HepG2 (cell line): ENCODE results near the gene DDX46. TPM values are rescaled to one million over a fixed set of nuclear protein-coding genes. Genes with fewer than 3 reads are reported as not detected.

ENCODE experiments used
- CCAR2 ChIP-seq: fragments of 200-400 bp; formaldehyde crosslinking; optimal IDR thresholded peaks from 2 replicates; pipeline ENCODE3; 2018; ENCODE audit warnings: low read depth, mild to moderate bottlenecking, low read length, moderate library complexity
- ELF1 ChIP-seq: sonication (generic); formaldehyde crosslinking; IDR thresholded peaks from 2 replicates; pipeline ENCODE4 v1.4.0; 2020; ENCODE audit warnings: missing genetic modification reagents
- GPN1 ChIP-seq: sonication (generic); formaldehyde crosslinking; IDR thresholded peaks from 2 replicates; pipeline ENCODE4 v1.5.1; 2020; ENCODE audit warnings: missing genetic modification reagents, borderline replicate concordance
- GZF1 ChIP-seq: sonication (generic); formaldehyde crosslinking; IDR thresholded peaks from 2 replicates; pipeline ENCODE4 v1.5.1; 2020; ENCODE audit warnings: mild to moderate bottlenecking, missing genetic modification reagents
- HNRNPK ChIP-seq: fragments of 200-400 bp; formaldehyde crosslinking; IDR thresholded peaks from 2 replicates; pipeline ENCODE4 v1.6.1; 2018; ENCODE audit warnings: low read length, low read depth, moderate library complexity, mild to moderate bottlenecking; ENCODE audit not compliant: poor library complexity, severe bottlenecking
- HNRNPL ChIP-seq: fragments of 200-400 bp; formaldehyde crosslinking; IDR thresholded peaks from 2 replicates; pipeline ENCODE4 v1.6.1; 2017; ENCODE audit warnings: mild to moderate bottlenecking, low read depth, low read length
- NFYB ChIP-seq: sonication (generic); formaldehyde crosslinking; IDR thresholded peaks from 2 replicates; pipeline ENCODE4 v1.4.0; 2020; ENCODE audit warnings: missing genetic modification reagents
- NR2F6 ChIP-seq, 2 experiments: IDR thresholded peaks; 2 replicates each; pipeline ENCODE4 v1.6.1; 2016; ENCODE audit warnings: antibody characterized with exemption in 1 of 2, mild to moderate bottlenecking in 1 of 2
- PLRG1 ChIP-seq: fragments of 450-650 bp; conservative IDR thresholded peaks from 2 replicates; pipeline ENCODE4 v1.6.1; 2016
- SMYD3 ChIP-seq: sonication (generic); formaldehyde crosslinking; IDR thresholded peaks from 2 replicates; pipeline ENCODE4 v1.8.1; 2023; ENCODE audit warnings: mild to moderate bottlenecking, missing genetic modification reagents
- SRSF4 ChIP-seq: fragments of 200-400 bp; formaldehyde crosslinking; IDR thresholded peaks from one replicate; pipeline ENCODE4 v1.6.1; 2018; ENCODE audit warnings: mild to moderate bottlenecking, low read depth, low read length, moderate library complexity; ENCODE audit not compliant: poor library complexity, severe bottlenecking
- STAT5B ChIP-seq: sonication (generic); formaldehyde crosslinking; IDR thresholded peaks from 2 replicates; pipeline ENCODE4 v1.4.0; 2020; ENCODE audit warnings: missing genetic modification reagents
- ZNF552 ChIP-seq: sonication (generic); formaldehyde crosslinking; IDR thresholded peaks from 2 replicates; pipeline ENCODE4 v1.9.0; 2022; ENCODE audit warnings: missing genetic modification reagents, mild to moderate bottlenecking, borderline replicate concordance
- ZNF615 ChIP-seq: sonication (generic); formaldehyde crosslinking; IDR thresholded peaks from 2 replicates; pipeline ENCODE4 v1.5.0; 2020; ENCODE audit warnings: mild to moderate bottlenecking, missing genetic modification reagents, borderline replicate concordance
- ZNF891 ChIP-seq: sonication (generic); formaldehyde crosslinking; IDR thresholded peaks from 2 replicates; pipeline ENCODE4 v1.5.0; 2020; ENCODE audit warnings: mild to moderate bottlenecking, missing genetic modification reagents
- ZSCAN20 ChIP-seq: sonication (generic); formaldehyde crosslinking; IDR thresholded peaks from 2 replicates; pipeline ENCODE4 v1.4.0; 2020; ENCODE audit warnings: missing genetic modification reagents, mild to moderate bottlenecking, borderline replicate concordance
- polyA plus RNA-seq, 8 experiments: library from polyadenylated mRNA; depleted of rRNA in 3 of 8; stranded (reverse) in 7 of 8; unstranded in 1 of 8; fragments of >200 nt; fragmentation: Illumina TruSeq in 4 of 8; extraction: Trizol in 4 of 8; gene quantifications; 2 replicates each; pipeline versions ENCODE4 v1.2.1 to v1.2.3, GENCODE V29; 2011 to 2016; ENCODE audit warnings: low read depth in 4 of 8, missing spikeins in 1 of 8, mixed read lengths in 1 of 8; ENCODE audit not compliant: insufficient read depth in 1 of 8
- total RNA-seq, 5 experiments: library from RNA; depleted of rRNA; stranded (reverse); fragments of >200 nt; fragmentation: Illumina TruSeq; extraction: Trizol; gene quantifications; 2 replicates each; pipeline ENCODE4 v1.2.3, GENCODE V29; 2016; ENCODE audit warnings: low read depth in 1 of 5
- TF ChIP-seq, protein P1 (sequence below): sonication (generic); formaldehyde crosslinking; conservative IDR thresholded peaks from 2 replicates; pipeline ENCODE4 v1.4.0; 2020; ENCODE audit warnings: missing genetic modification reagents
- TF ChIP-seq, protein P2 (sequence below): sonication (generic); formaldehyde crosslinking; IDR thresholded peaks from 2 replicates; pipeline ENCODE4 v1.9.0; 2021; ENCODE audit warnings: mild to moderate bottlenecking, missing genetic modification reagents
- TF ChIP-seq, protein P3 (sequence below): sonication (generic); formaldehyde crosslinking; IDR thresholded peaks from 2 replicates; pipeline ENCODE4 v1.4.0; 2020; ENCODE audit warnings: mild to moderate bottlenecking, low read depth, missing genetic modification reagents

The DDX46 gene
- total and polyA plus RNA-seq, 2 of the 13 experiments (the other 11 are each of a cell fraction or from before 2014, with no cell fraction given) = 27.3 to 59.3 TPM

DNA sequence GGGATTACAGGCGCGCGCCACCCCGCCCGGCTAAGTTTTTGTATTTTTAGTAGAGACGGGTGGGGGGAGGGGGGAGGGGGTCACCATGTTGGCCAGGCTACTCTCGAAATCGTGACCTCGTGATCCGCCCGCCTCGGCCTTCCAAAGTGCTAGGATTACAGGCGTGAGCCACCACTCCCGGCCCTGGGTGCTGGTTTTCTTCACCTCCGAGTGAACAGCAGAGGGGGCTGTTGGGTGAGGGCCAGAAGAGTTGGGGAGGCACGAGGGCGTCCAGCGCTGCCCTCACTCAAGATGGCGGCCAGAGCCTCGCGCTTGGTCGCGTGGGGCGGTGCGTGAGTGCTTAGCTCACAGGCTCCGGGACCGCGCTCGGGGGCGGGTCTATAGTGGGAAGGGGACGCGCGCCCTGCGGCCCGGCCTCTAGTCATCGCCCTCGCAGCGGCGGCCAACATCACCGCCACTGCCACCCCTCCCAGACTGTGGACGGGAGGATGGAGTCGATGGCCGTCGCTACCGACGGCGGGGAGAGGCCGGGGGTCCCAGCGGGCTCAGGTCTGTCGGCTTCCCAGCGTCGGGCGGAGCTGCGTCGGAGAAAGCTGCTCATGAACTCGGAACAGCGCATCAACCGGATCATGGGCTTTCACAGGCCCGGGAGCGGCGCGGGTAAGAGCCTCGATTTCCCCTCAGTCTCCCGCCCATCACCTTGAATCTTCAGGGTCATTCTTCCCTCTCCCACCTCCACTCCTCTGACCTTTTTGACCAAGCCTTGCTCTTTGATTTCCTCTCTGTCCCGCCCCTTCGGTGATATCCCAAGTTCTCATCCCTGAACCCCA lies 20.2 kb upstream of the DDX46 start, which contains the start of gene CAMLG (continued):
- TF ChIP-seq, protein P1, sequence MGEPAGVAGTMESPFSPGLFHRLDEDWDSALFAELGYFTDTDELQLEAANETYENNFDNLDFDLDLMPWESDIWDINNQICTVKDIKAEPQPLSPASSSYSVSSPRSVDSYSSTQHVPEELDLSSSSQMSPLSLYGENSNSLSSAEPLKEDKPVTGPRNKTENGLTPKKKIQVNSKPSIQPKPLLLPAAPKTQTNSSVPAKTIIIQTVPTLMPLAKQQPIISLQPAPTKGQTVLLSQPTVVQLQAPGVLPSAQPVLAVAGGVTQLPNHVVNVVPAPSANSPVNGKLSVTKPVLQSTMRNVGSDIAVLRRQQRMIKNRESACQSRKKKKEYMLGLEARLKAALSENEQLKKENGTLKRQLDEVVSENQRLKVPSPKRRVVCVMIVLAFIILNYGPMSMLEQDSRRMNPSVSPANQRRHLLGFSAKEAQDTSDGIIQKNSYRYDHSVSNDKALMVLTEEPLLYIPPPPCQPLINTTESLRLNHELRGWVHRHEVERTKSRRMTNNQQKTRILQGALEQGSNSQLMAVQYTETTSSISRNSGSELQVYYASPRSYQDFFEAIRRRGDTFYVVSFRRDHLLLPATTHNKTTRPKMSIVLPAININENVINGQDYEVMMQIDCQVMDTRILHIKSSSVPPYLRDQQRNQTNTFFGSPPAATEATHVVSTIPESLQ (CRISPR knock-in tag) = no peak
- TF ChIP-seq ZNF615 (CRISPR knock-in tag) (peak; percentile 87; the same call in 1 of the 2 replicates), HNRNPL (0 out of 2 replicates have a peak, but pooled peaks have one; percentile 44), ZNF891 (CRISPR knock-in tag) (peak; percentile 69; the same call in 1 of the 2 replicates), GPN1 (no peak), ZSCAN20 (0 out of 2 replicates have a peak, but pooled peaks have one; percentile 29), NR2F6 (IDR thresholded peaks at IDR 0.05) (no peak), NR2F6 (CRISPR knock-in tag; IDR thresholded peaks at IDR 0.05) (peak; percentile 79), HNRNPK (peak; percentile 53), ELF1 (CRISPR knock-in tag) (peak; percentile 74), STAT5B (no peak), GZF1 (CRISPR knock-in tag) (no peak), CCAR2 (no peak), ZNF552 (peak; percentile 76), SRSF4 (no peak), NFYB (CRISPR knock-in tag) (peak; percentile 45; the same call in 1 of the 2 replicates), PLRG1 (no peak), SMYD3 (CRISPR knock-in tag) (peak; percentile 93)
- TF ChIP-seq, protein P2, sequence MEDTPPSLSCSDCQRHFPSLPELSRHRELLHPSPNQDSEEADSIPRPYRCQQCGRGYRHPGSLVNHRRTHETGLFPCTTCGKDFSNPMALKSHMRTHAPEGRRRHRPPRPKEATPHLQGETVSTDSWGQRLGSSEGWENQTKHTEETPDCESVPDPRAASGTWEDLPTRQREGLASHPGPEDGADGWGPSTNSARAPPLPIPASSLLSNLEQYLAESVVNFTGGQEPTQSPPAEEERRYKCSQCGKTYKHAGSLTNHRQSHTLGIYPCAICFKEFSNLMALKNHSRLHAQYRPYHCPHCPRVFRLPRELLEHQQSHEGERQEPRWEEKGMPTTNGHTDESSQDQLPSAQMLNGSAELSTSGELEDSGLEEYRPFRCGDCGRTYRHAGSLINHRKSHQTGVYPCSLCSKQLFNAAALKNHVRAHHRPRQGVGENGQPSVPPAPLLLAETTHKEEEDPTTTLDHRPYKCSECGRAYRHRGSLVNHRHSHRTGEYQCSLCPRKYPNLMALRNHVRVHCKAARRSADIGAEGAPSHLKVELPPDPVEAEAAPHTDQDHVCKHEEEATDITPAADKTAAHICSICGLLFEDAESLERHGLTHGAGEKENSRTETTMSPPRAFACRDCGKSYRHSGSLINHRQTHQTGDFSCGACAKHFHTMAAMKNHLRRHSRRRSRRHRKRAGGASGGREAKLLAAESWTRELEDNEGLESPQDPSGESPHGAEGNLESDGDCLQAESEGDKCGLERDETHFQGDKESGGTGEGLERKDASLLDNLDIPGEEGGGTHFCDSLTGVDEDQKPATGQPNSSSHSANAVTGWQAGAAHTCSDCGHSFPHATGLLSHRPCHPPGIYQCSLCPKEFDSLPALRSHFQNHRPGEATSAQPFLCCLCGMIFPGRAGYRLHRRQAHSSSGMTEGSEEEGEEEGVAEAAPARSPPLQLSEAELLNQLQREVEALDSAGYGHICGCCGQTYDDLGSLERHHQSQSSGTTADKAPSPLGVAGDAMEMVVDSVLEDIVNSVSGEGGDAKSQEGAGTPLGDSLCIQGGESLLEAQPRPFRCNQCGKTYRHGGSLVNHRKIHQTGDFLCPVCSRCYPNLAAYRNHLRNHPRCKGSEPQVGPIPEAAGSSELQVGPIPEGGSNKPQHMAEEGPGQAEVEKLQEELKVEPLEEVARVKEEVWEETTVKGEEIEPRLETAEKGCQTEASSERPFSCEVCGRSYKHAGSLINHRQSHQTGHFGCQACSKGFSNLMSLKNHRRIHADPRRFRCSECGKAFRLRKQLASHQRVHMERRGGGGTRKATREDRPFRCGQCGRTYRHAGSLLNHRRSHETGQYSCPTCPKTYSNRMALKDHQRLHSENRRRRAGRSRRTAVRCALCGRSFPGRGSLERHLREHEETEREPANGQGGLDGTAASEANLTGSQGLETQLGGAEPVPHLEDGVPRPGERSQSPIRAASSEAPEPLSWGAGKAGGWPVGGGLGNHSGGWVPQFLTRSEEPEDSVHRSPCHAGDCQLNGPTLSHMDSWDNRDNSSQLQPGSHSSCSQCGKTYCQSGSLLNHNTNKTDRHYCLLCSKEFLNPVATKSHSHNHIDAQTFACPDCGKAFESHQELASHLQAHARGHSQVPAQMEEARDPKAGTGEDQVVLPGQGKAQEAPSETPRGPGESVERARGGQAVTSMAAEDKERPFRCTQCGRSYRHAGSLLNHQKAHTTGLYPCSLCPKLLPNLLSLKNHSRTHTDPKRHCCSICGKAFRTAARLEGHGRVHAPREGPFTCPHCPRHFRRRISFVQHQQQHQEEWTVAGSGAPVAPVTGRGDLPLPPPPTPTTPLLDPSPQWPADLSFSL (CRISPR knock-in tag) = no peak
- TF ChIP-seq, protein P3, sequence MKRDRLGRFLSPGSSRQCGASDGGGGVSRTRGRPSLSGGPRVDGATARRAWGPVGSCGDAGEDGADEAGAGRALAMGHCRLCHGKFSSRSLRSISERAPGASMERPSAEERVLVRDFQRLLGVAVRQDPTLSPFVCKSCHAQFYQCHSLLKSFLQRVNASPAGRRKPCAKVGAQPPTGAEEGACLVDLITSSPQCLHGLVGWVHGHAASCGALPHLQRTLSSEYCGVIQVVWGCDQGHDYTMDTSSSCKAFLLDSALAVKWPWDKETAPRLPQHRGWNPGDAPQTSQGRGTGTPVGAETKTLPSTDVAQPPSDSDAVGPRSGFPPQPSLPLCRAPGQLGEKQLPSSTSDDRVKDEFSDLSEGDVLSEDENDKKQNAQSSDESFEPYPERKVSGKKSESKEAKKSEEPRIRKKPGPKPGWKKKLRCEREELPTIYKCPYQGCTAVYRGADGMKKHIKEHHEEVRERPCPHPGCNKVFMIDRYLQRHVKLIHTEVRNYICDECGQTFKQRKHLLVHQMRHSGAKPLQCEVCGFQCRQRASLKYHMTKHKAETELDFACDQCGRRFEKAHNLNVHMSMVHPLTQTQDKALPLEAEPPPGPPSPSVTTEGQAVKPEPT = peak; percentile 85; the same call in 1 of the 2 replicates
